Ovary (tissue), 3 donors: ENCODE results near the gene AASS.

Experiments
- POLR2A ChIP-seq: fragments of 450-650 bp; IDR thresholded peaks from one replicate; pipeline ENCODE4 v1.6.1; 2017; ENCODE audit warnings: antibody characterized with exemption, mild to moderate bottlenecking, moderate library complexity
- TF ChIP-seq, protein P1 (sequence below), 3 donors: fragments of 450-650 bp in 2 of 3; fragments of 200-600 bp in 1 of 3; IDR thresholded peaks; one replicate each; pipeline versions ENCODE4 v1.5.1 to v1.8.0; 2016 to 2022; ENCODE audit warnings: antibody characterized with exemption in 3 of 3, mild to moderate bottlenecking in 1 of 3
- donor health status: DM: no; HTN: no; CAD: no.

DNA sequence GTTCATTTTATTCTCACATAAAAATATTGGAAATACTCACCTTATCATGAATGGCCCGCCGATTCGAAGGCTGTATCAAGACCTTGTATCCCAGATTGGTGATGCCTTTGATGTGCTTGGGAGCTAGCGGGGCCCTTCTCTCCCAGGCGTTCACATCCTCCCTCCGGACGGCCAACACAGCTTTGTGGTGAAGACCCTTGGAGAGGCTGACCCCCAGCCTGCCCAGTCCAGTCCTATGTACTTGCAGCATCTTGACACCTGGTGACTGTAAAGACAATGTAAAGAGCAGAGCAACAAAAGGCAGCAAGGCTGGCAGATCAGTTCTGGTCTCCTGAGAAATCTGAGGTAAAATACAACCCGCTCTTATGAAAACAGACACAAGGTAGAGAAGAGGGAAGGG lies 10.6 kb downstream of the AASS start:
- TF ChIP-seq, protein P1, sequence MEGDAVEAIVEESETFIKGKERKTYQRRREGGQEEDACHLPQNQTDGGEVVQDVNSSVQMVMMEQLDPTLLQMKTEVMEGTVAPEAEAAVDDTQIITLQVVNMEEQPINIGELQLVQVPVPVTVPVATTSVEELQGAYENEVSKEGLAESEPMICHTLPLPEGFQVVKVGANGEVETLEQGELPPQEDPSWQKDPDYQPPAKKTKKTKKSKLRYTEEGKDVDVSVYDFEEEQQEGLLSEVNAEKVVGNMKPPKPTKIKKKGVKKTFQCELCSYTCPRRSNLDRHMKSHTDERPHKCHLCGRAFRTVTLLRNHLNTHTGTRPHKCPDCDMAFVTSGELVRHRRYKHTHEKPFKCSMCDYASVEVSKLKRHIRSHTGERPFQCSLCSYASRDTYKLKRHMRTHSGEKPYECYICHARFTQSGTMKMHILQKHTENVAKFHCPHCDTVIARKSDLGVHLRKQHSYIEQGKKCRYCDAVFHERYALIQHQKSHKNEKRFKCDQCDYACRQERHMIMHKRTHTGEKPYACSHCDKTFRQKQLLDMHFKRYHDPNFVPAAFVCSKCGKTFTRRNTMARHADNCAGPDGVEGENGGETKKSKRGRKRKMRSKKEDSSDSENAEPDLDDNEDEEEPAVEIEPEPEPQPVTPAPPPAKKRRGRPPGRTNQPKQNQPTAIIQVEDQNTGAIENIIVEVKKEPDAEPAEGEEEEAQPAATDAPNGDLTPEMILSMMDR (IDR thresholded peaks at IDR 0.05), result no peak
- no peak for TF ChIP-seq POLR2A
